Measurements from ENCODE around the gene CMC1. TPM values are rescaled to one million over a fixed set of nuclear protein-coding genes. Genes with fewer than 3 reads are reported as not detected.

CMC1 gene
- total RNA-seq, 4 donors from 2014 or later, result 5.0 to 26.5 (median 8.6) TPM

GRCh38 chr3:28273837-28274236 lies 32.4 kb downstream of the CMC1 start:
- Histone ChIP-seq H3K4me3 (no peak overlapping the region), H3K27ac (no peak overlapping the region), H3K27me3 (no peaks in the 10 kb centered on the region), H3K9me3 (peaks cover 0 to 27% (median 7%) of the 10 kb centered on the region in 3 donors), H3K4me1 (no peaks in the 10 kb centered on the region), H3K36me3 (peaks cover 0 to 68% (median 0%) of the 10 kb centered on the region in 3 donors)
- DNase-seq, result no peak
- no peak for TF ChIP-seq POLR2A (IDR thresholded peaks at IDR 0.05)
- intact Hi-C loops (cut with DNase I), result no loop called here

- no peak overlapping the region for H3K27ac ChIP-seq
- peaks cover 0 to 21% (median 0%) of the 10 kb centered on the region in 3 donors for H3K36me3 ChIP-seq
- 93 to 95% methylated on average over 2 of the region's 2 CpGs for WGBS, 2 donors
- no peaks in the 10 kb centered on the region for H3K27me3 ChIP-seq
- no peak overlapping the region for H3K4me3 ChIP-seq
- no peaks in the 10 kb centered on the region for H3K4me1 ChIP-seq
- H3K9me3 ChIP-seq, result peaks cover 0 to 1% (median 0%) of the 10 kb centered on the region in 3 donors
- DNase-seq, result no peak
- no peak for TF ChIP-seq POLR2A (IDR thresholded peaks at IDR 0.05)
- intact Hi-C loops (cut with DNase I), result no loop called here
Observed at GRCh38 chr3:28278918-28279317, 37.5 kb downstream of the CMC1 start.

GRCh38 chr3:28279770-28280169 lies 38.4 kb downstream of the CMC1 start:
- DNase-seq, result no peak
- TF ChIP-seq CTCF (IDR thresholded peaks at IDR 0.05), result no peak
- Histone ChIP-seq H3K9me3 (no peaks in the 10 kb centered on the region), H3K4me3 (no peak overlapping the region), H3K4me1 (no peaks in the 10 kb centered on the region), H3K36me3 (peaks cover 0 to 14% (median 0%) of the 10 kb centered on the region in 3 donors), H3K27ac (no peak overlapping the region), H3K27me3 (no peaks in the 10 kb centered on the region)
- intact Hi-C loops (cut with DNase I), result no loop called here
- WGBS, 2 donors, result 50 to 52% methylated on average over 4 of the region's 4 CpGs

- intact Hi-C loops (cut with DNase I), result no loop called here
- DNase-seq, result no peak
- H3K36me3 ChIP-seq, result peaks cover 0 to 4% (median 0%) of the 10 kb centered on the region in 3 donors
- no peaks in the 10 kb centered on the region for H3K9me3 ChIP-seq
- H3K4me3 ChIP-seq, result no peak overlapping the region
- no peak overlapping the region for H3K27ac ChIP-seq
- H3K27me3 ChIP-seq, result no peaks in the 10 kb centered on the region
- 95 to 100% methylated on average over 3 of the region's 3 CpGs for WGBS, 2 donors
- H3K4me1 ChIP-seq, result no peaks in the 10 kb centered on the region
- TF ChIP-seq POLR2A (IDR thresholded peaks at IDR 0.05) (no peak), CTCF (IDR thresholded peaks at IDR 0.05) (no peak)
Observed at GRCh38 chr3:28280781-28281180, 39.4 kb downstream of the CMC1 start.

- no peak overlapping the region for H3K4me3 ChIP-seq
- H3K36me3 ChIP-seq, result peaks cover 0 to 11% (median 0%) of the 10 kb centered on the region in 3 donors
- H3K9me3 ChIP-seq, result no peaks in the 10 kb centered on the region
- peaks cover 0 to 4% (median 0%) of the 10 kb centered on the region in 3 donors for H3K4me1 ChIP-seq
- TF ChIP-seq POLR2A (IDR thresholded peaks at IDR 0.05) (no peak), CTCF (IDR thresholded peaks at IDR 0.05) (peak; percentile 26 to 65 (median 40))
- intact Hi-C loops (cut with DNase I), result no loop called here
- DNase-seq, result no peak
- H3K27ac ChIP-seq, result no peak overlapping the region
- H3K27me3 ChIP-seq, result no peaks in the 10 kb centered on the region
Observed at GRCh38 chr3:28286595-28286994, 45.2 kb downstream of the CMC1 start.

GRCh38 chr3:28287046-28287445 lies 45.6 kb downstream of the CMC1 start:
- Histone ChIP-seq H3K4me1 (peaks cover 0 to 4% (median 0%) of the 10 kb centered on the region in 3 donors), H3K9me3 (no peaks in the 10 kb centered on the region), H3K36me3 (peaks cover 0 to 11% (median 0%) of the 10 kb centered on the region in 3 donors), H3K4me3 (no peak overlapping the region), H3K27me3 (no peaks in the 10 kb centered on the region), H3K27ac (no peak overlapping the region)
- DNase-seq, result no peak
- WGBS, 2 donors, result 69 to 80% methylated on average over 2 of the region's 2 CpGs
- TF ChIP-seq POLR2A (IDR thresholded peaks at IDR 0.05) (no peak), CTCF (IDR thresholded peaks at IDR 0.05) (no peak)
- intact Hi-C loops (cut with DNase I), result no loop called here

All from esophagus squamous epithelium (tissue), 5 donors.